Spleen (tissue), 11 donors: ENCODE data around the gene IGFL4. TPM values are rescaled to one million over a fixed set of nuclear protein-coding genes. Genes with fewer than 3 reads are reported as not detected.

Source experiments
- DNase-seq: peaks from one replicate; pipeline ENCODE4 v3.0.0-alpha.2; 2020
- H3K27ac ChIP-seq, 8 donors: fragments of 200-600 bp; sonication (generic) in 7 of 8; 1 replicate in 4 of 8; 2 replicates in 4 of 8; pipeline versions ENCODE4 v1.5.0 to v1.8.0; 2016 to 2021; ENCODE audit warnings: inconsistent platforms in 4 of 8, mild to moderate bottlenecking in 4 of 8, moderate library complexity in 1 of 8
- H3K27me3 ChIP-seq, 7 donors: fragments of 200-600 bp; sonication (generic) in 6 of 7; replicated peaks in 1 of 7; 1 replicate in 4 of 7; 2 replicates in 3 of 7; pipeline versions ENCODE4 v1.5.0 to v1.8.0; 2016 to 2021; ENCODE audit warnings: inconsistent platforms in 3 of 7, mild to moderate bottlenecking in 1 of 7
- H3K36me3 ChIP-seq, 6 donors: fragments of 200-600 bp; sonication (generic) in 5 of 6; 1 replicate in 4 of 6; 2 replicates in 2 of 6; pipeline versions ENCODE4 v1.5.0 to v1.8.0; 2016 to 2021; ENCODE audit warnings: inconsistent platforms in 2 of 6
- H3K4me1 ChIP-seq, 6 donors: fragments of 200-600 bp; sonication (generic) in 5 of 6; 1 replicate in 3 of 6; 2 replicates in 3 of 6; pipeline versions ENCODE4 v1.5.0 to v1.8.0; 2016 to 2021; ENCODE audit warnings: inconsistent platforms in 3 of 6
- H3K4me3 ChIP-seq, 8 donors: fragments of 200-600 bp; sonication (generic) in 7 of 8; 1 replicate in 4 of 8; 2 replicates in 4 of 8; pipeline versions ENCODE4 v1.5.0 to v1.8.0; 2016 to 2021; ENCODE audit warnings: inconsistent platforms in 4 of 8, mild to moderate bottlenecking in 4 of 8, moderate library complexity in 2 of 8
- H3K9me3 ChIP-seq, 8 donors: fragments of 200-600 bp; sonication (generic) in 7 of 8; 1 replicate in 4 of 8; 2 replicates in 4 of 8; pipeline versions ENCODE4 v1.5.0 to v1.8.0; 2016 to 2021; ENCODE audit warnings: inconsistent platforms in 4 of 8
- POLR2A ChIP-seq, 3 donors: fragments of 450-650 bp; IDR thresholded peaks; one replicate each; pipeline ENCODE4 v1.5.1; 2017; ENCODE audit warnings: antibody characterized with exemption in 3 of 3, mild to moderate bottlenecking in 1 of 3
- POLR2AphosphoS5 ChIP-seq, 3 donors: sonication (generic); formaldehyde crosslinking; IDR thresholded peaks; one replicate each; pipeline ENCODE4 v1.5.1; 2017; ENCODE audit warnings: antibody characterized with exemption in 3 of 3
- WGBS, 5 donors: extraction: QIAGEN DNeasy Blood & Tissue Kit in 3 of 5; methylation state at CpG; one replicate each; pipeline versions ENCODE4 v1.1.5 to v1.1.7; 2013 to 2018; 5-methylcytosine and 5-hydroxymethylcytosine counted together
- intact Hi-C: fragments of 100-400 bp; cut with DNase I; formaldehyde crosslinking; loops from one replicate; pipeline ENCODE4 v1.15.0; 2023; ENCODE audit warnings: low total_unique reads
- polyA plus RNA-seq, 3 donors: library from polyadenylated mRNA; stranded (reverse); fragments of 200-250 nt; gene quantifications; one replicate each; pipeline ENCODE4 v1.2.1, GENCODE V29; 2013
- total RNA-seq, 7 donors: library from RNA; depleted of rRNA in 3 of 7; stranded (reverse); fragments of >200 nt in 3 of 7; fragmentation: NEBNext Ultra II Directional in 4 of 7; extraction: Animal tissue kit (Norgen Biotek cat#: 25700) in 4 of 7; gene quantifications; one replicate each; pipeline versions ENCODE4 v1.1.0 to v1.2.1, GENCODE V29; 2016 to 2021
- TF ChIP-seq, protein P1 (sequence below), 11 experiments: fragments of 200-600 bp in 7 of 11; fragments of 450-650 bp in 4 of 11; sonication (generic) in 4 of 11; IDR thresholded peaks in 8 of 11; conservative IDR thresholded peaks in 3 of 11; 1 replicate in 7 of 11; 2 replicates in 4 of 11; pipeline versions ENCODE4 v1.4.0 to v1.8.0; 2016 to 2021; ENCODE audit warnings: antibody characterized with exemption in 11 of 11, inconsistent platforms in 4 of 11, mild to moderate bottlenecking in 1 of 11
- donor health status: healthy with polysubstance abuse.
- donor health status: DM: no; HTN: no; CAD: no; lungs with moderate emphysema.
- donor health status: DM: no; HTN: no; CAD: no.
- donor health status: Bipolar disorder and iron deficiency.
- donor health status: healthy.
- donor health status: DM: no; HTN: no; CAD: no.
- donor health status: DM: yes; HTN: yes; CAD: no.

IGFL4 gene
- total and polyA plus RNA-seq, 10 donors = 0.03 TPM; not detected in 8

GRCh38 chr19:46017874-46018675 lies 22.7 kb downstream of the IGFL4 start:
- peaks cover 0 to 20% (median 2%) of the 10 kb centered on the region in 6 donors for H3K36me3 ChIP-seq
- WGBS, 5 donors = 90 to 96% (median 94%) methylated on average over 15 of the region's 15 CpGs
- peak overlapping the region in 2 of 8 donors; percentile 11 to 23 for H3K27ac ChIP-seq
- TF ChIP-seq POLR2A (IDR thresholded peaks at IDR 0.05) = no peak
- TF ChIP-seq, protein P1, sequence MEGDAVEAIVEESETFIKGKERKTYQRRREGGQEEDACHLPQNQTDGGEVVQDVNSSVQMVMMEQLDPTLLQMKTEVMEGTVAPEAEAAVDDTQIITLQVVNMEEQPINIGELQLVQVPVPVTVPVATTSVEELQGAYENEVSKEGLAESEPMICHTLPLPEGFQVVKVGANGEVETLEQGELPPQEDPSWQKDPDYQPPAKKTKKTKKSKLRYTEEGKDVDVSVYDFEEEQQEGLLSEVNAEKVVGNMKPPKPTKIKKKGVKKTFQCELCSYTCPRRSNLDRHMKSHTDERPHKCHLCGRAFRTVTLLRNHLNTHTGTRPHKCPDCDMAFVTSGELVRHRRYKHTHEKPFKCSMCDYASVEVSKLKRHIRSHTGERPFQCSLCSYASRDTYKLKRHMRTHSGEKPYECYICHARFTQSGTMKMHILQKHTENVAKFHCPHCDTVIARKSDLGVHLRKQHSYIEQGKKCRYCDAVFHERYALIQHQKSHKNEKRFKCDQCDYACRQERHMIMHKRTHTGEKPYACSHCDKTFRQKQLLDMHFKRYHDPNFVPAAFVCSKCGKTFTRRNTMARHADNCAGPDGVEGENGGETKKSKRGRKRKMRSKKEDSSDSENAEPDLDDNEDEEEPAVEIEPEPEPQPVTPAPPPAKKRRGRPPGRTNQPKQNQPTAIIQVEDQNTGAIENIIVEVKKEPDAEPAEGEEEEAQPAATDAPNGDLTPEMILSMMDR (IDR thresholded peaks at IDR 0.05 in 8 of 11, conservative IDR thresholded peaks at IDR 0.05 in 3 of 11) = no peak
- TF ChIP-seq POLR2AphosphoS5 (IDR thresholded peaks at IDR 0.05) = no peak
- H3K9me3 ChIP-seq = no peaks in the 10 kb centered on the region
- H3K4me1 ChIP-seq = peaks cover 0 to 46% (median 30%) of the 10 kb centered on the region in 6 donors
- no peak overlapping the region for H3K4me3 ChIP-seq
- intact Hi-C loops = loop anchor here (10.0 kb wide), 1 partner anchor 93 kb away; no protein-coding TSS in a partner anchor
- peaks cover 2 to 50% (median 27%) of the 10 kb centered on the region in 7 donors for H3K27me3 ChIP-seq
- no peak for DNase-seq

DNA sequence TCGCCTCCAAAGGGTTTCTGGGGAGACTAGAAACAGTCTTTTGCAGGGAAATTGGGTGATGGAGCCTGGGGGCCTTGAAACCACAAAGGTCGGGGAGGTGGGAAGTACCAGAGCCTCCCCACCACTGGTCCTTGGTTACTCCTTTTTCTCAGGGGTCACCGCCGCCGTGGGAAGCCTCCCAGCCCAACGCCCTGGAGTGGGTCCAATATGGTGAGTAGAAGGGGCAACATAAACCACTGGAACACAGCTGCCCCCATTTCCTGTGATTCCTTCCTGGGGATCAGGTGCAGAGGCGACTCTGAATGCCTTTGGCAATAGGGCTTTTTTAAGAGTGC lies 23.7 kb downstream of the IGFL4 start:
- Histone ChIP-seq H3K9me3 (no peaks in the 10 kb centered on the region), H3K27me3 (peaks cover 0 to 45% (median 18%) of the 10 kb centered on the region in 7 donors), H3K36me3 (peaks cover 0 to 24% (median 2%) of the 10 kb centered on the region in 6 donors), H3K4me1 (peaks cover 0 to 46% (median 28%) of the 10 kb centered on the region in 6 donors), H3K27ac (peak overlapping the region in 4 of 8 donors; percentile 46 to 89 (median 77)), H3K4me3 (peak overlapping the region in 4 of 8 donors; percentile 75 to 94 (median 80))
- no peak for TF ChIP-seq POLR2A (IDR thresholded peaks at IDR 0.05)
- TF ChIP-seq POLR2AphosphoS5 (IDR thresholded peaks at IDR 0.05) = no peak
- TF ChIP-seq, protein P1 (IDR thresholded peaks at IDR 0.05 in 8 of 11, conservative IDR thresholded peaks at IDR 0.05 in 3 of 11) = peak in 8 of 11 experiments; percentile 12 to 77 (median 52)
- 39 to 53% (median 45%) methylated on average over 7 of the region's 7 CpGs for WGBS, 5 donors
- intact Hi-C loops = loop anchor here (10.0 kb wide), 1 partner anchor 92 kb away; no protein-coding TSS in a partner anchor
- DNase-seq = no peak

GRCh38 chr19:46016426-46017094 lies 24.2 kb downstream of the IGFL4 start:
- peaks cover 0 to 28% (median 2%) of the 10 kb centered on the region in 6 donors for H3K36me3 ChIP-seq
- TF ChIP-seq, protein P1 (IDR thresholded peaks at IDR 0.05 in 8 of 11, conservative IDR thresholded peaks at IDR 0.05 in 3 of 11) = peak in 10 of 11 experiments; percentile 44 to 97 (median 94)
- TF ChIP-seq POLR2A (IDR thresholded peaks at IDR 0.05) (no peak), POLR2AphosphoS5 (IDR thresholded peaks at IDR 0.05) (peak in 2 of 3 donors; percentile 33 to 59)
- 0 to 2% (median 1%) methylated on average over 29 to 48 of the region's 48 CpGs for WGBS, 5 donors
- intact Hi-C loops = loop anchor here (10.0 kb wide), 1 partner anchor 92 kb away; no protein-coding TSS in a partner anchor
- peak; percentile 95 for DNase-seq
- H3K27me3 ChIP-seq = peaks cover 0 to 40% (median 18%) of the 10 kb centered on the region in 7 donors
- H3K4me3 ChIP-seq = peak overlapping the region; percentile 53 to 94 (median 75)
- peaks cover 0 to 46% (median 28%) of the 10 kb centered on the region in 6 donors for H3K4me1 ChIP-seq
- H3K9me3 ChIP-seq = no peaks in the 10 kb centered on the region
- peak overlapping the region in 7 of 8 donors; percentile 46 to 89 (median 71) for H3K27ac ChIP-seq
